Measurements from ENCODE around the gene UBA52.

UBA52 gene

GRCh38 chr19:18612772-18613588 is 41.3 kb downstream of the UBA52 start, which contains the start of gene TMEM59L:
TSS of gene TMEM59L (plus strand) at chr19:18612870. CDS start at chr19:18612959, 89 bp downstream.
- peaks cover 0 to 14% of the 10 kb centered on the region in 2 donors for H3K4me1 ChIP-seq (ENCODE audit: control insufficient read depth in 2 of 2, insufficient read depth in 2 of 2, low read length in 2 of 2)
- H3K9me3 ChIP-seq (ENCODE audit: control insufficient read depth in 2 of 2, low read length in 2 of 2), result no peaks in the 10 kb centered on the region
- H3K27ac ChIP-seq (ENCODE audit: low read depth in 2 of 2, low read length in 2 of 2), result no peak within 1 kb of the TSS
- H3K27me3 ChIP-seq (ENCODE audit: control insufficient read depth in 2 of 2, insufficient read depth in 2 of 2, low read length in 2 of 2), result peaks cover 61 to 68% of the 10 kb centered on the region in 2 donors
- H3K4me3 ChIP-seq (ENCODE audit: low read length in 2 of 2), result peak within 1 kb of the TSS; percentile 30 to 41
- H3K36me3 ChIP-seq (ENCODE audit: control insufficient read depth in 2 of 2, insufficient read depth in 2 of 2, low read length in 2 of 2), result no peaks in the 10 kb centered on the region
- H3K9ac ChIP-seq (ENCODE audit: low read depth in 1 of 2, low read length in 2 of 2), result peak within 1 kb of the TSS in 1 of 2 donors; percentile 2

GRCh38 chr19:18613589-18614234 is 42.1 kb downstream of the UBA52 start:
- Histone ChIP-seq H3K9me3 (ENCODE audit: control insufficient read depth in 2 of 2, low read length in 2 of 2) (no peaks in the 10 kb centered on the region), H3K9ac (ENCODE audit: low read depth in 1 of 2, low read length in 2 of 2) (no peak overlapping the region), H3K27ac (ENCODE audit: low read depth in 2 of 2, low read length in 2 of 2) (no peak overlapping the region), H3K36me3 (ENCODE audit: control insufficient read depth in 2 of 2, insufficient read depth in 2 of 2, low read length in 2 of 2) (no peaks in the 10 kb centered on the region), H3K4me3 (ENCODE audit: low read length in 2 of 2) (no peak overlapping the region), H3K27me3 (ENCODE audit: control insufficient read depth in 2 of 2, insufficient read depth in 2 of 2, low read length in 2 of 2) (peaks cover 54 to 61% of the 10 kb centered on the region in 2 donors), H3K4me1 (ENCODE audit: control insufficient read depth in 2 of 2, insufficient read depth in 2 of 2, low read length in 2 of 2) (peaks cover 0 to 14% of the 10 kb centered on the region in 2 donors)

GRCh38 chr19:18616023-18616422 is 44.4 kb downstream of the UBA52 start:
- Histone ChIP-seq H3K9me3 (ENCODE audit: control insufficient read depth in 2 of 2, low read length in 2 of 2) (no peaks in the 10 kb centered on the region), H3K9ac (ENCODE audit: low read depth in 1 of 2, low read length in 2 of 2) (no peak overlapping the region), H3K4me3 (ENCODE audit: low read length in 2 of 2) (no peak overlapping the region), H3K27ac (ENCODE audit: low read depth in 2 of 2, low read length in 2 of 2) (no peak overlapping the region), H3K36me3 (ENCODE audit: control insufficient read depth in 2 of 2, insufficient read depth in 2 of 2, low read length in 2 of 2) (no peaks in the 10 kb centered on the region), H3K27me3 (ENCODE audit: control insufficient read depth in 2 of 2, insufficient read depth in 2 of 2, low read length in 2 of 2) (peaks cover 35 to 40% of the 10 kb centered on the region in 2 donors), H3K4me1 (ENCODE audit: control insufficient read depth in 2 of 2, insufficient read depth in 2 of 2, low read length in 2 of 2) (peaks cover 0 to 13% of the 10 kb centered on the region in 2 donors)

- Histone ChIP-seq H3K27ac (ENCODE audit: low read depth in 2 of 2, low read length in 2 of 2) (no peak overlapping the region), H3K9ac (ENCODE audit: low read depth in 1 of 2, low read length in 2 of 2) (no peak overlapping the region), H3K4me3 (ENCODE audit: low read length in 2 of 2) (no peak overlapping the region), H3K4me1 (ENCODE audit: control insufficient read depth in 2 of 2, insufficient read depth in 2 of 2, low read length in 2 of 2) (peaks cover 0 to 3% of the 10 kb centered on the region in 2 donors), H3K9me3 (ENCODE audit: control insufficient read depth in 2 of 2, low read length in 2 of 2) (no peaks in the 10 kb centered on the region), H3K27me3 (ENCODE audit: control insufficient read depth in 2 of 2, insufficient read depth in 2 of 2, low read length in 2 of 2) (peaks cover 23 to 27% of the 10 kb centered on the region in 2 donors), H3K36me3 (ENCODE audit: control insufficient read depth in 2 of 2, insufficient read depth in 2 of 2, low read length in 2 of 2) (no peaks in the 10 kb centered on the region)
These were observed 45.9 kb downstream of the UBA52 start for GRCh38 chr19:18617562-18617961.

GRCh38 chr19:18618236-18618635 is 46.6 kb downstream of the UBA52 start:
- no peaks in the 10 kb centered on the region for H3K9me3 ChIP-seq (ENCODE audit: control insufficient read depth in 2 of 2, low read length in 2 of 2)
- H3K4me3 ChIP-seq (ENCODE audit: low read length in 2 of 2), result no peak overlapping the region
- H3K4me1 ChIP-seq (ENCODE audit: control insufficient read depth in 2 of 2, insufficient read depth in 2 of 2, low read length in 2 of 2), result no peaks in the 10 kb centered on the region
- H3K27me3 ChIP-seq (ENCODE audit: control insufficient read depth in 2 of 2, insufficient read depth in 2 of 2, low read length in 2 of 2), result peaks cover 22 to 23% of the 10 kb centered on the region in 2 donors
- H3K27ac ChIP-seq (ENCODE audit: low read depth in 2 of 2, low read length in 2 of 2), result no peak overlapping the region
- no peaks in the 10 kb centered on the region for H3K36me3 ChIP-seq (ENCODE audit: control insufficient read depth in 2 of 2, insufficient read depth in 2 of 2, low read length in 2 of 2)
- no peak overlapping the region for H3K9ac ChIP-seq (ENCODE audit: low read depth in 1 of 2, low read length in 2 of 2)

- no peaks in the 10 kb centered on the region for H3K4me1 ChIP-seq (ENCODE audit: control insufficient read depth in 2 of 2, insufficient read depth in 2 of 2, low read length in 2 of 2)
- H3K27ac ChIP-seq (ENCODE audit: low read depth in 2 of 2, low read length in 2 of 2), result no peak overlapping the region
- H3K9me3 ChIP-seq (ENCODE audit: control insufficient read depth in 2 of 2, low read length in 2 of 2), result no peaks in the 10 kb centered on the region
- H3K9ac ChIP-seq (ENCODE audit: low read depth in 1 of 2, low read length in 2 of 2), result no peak overlapping the region
- no peak overlapping the region for H3K4me3 ChIP-seq (ENCODE audit: low read length in 2 of 2)
- no peaks in the 10 kb centered on the region for H3K36me3 ChIP-seq (ENCODE audit: control insufficient read depth in 2 of 2, insufficient read depth in 2 of 2, low read length in 2 of 2)
- H3K27me3 ChIP-seq (ENCODE audit: control insufficient read depth in 2 of 2, insufficient read depth in 2 of 2, low read length in 2 of 2), result peaks cover 7 to 9% of the 10 kb centered on the region in 2 donors
These were observed 48.7 kb downstream of the UBA52 start for GRCh38 chr19:18620311-18620710.

GRCh38 chr19:18620902-18621301 is 49.2 kb downstream of the UBA52 start:
- Histone ChIP-seq H3K36me3 (ENCODE audit: control insufficient read depth in 2 of 2, insufficient read depth in 2 of 2, low read length in 2 of 2) (no peaks in the 10 kb centered on the region), H3K27me3 (ENCODE audit: control insufficient read depth in 2 of 2, insufficient read depth in 2 of 2, low read length in 2 of 2) (peaks cover 3 to 5% of the 10 kb centered on the region in 2 donors), H3K9me3 (ENCODE audit: control insufficient read depth in 2 of 2, low read length in 2 of 2) (no peaks in the 10 kb centered on the region), H3K4me1 (ENCODE audit: control insufficient read depth in 2 of 2, insufficient read depth in 2 of 2, low read length in 2 of 2) (no peaks in the 10 kb centered on the region), H3K27ac (ENCODE audit: low read depth in 2 of 2, low read length in 2 of 2) (no peak overlapping the region), H3K9ac (ENCODE audit: low read depth in 1 of 2, low read length in 2 of 2) (no peak overlapping the region), H3K4me3 (ENCODE audit: low read length in 2 of 2) (no peak overlapping the region)

GRCh38 chr19:18626906-18627305 is 55.2 kb downstream of the UBA52 start:
- Histone ChIP-seq H3K9me3 (ENCODE audit: control insufficient read depth in 2 of 2, low read length in 2 of 2) (no peaks in the 10 kb centered on the region), H3K9ac (ENCODE audit: low read depth in 1 of 2, low read length in 2 of 2) (no peak overlapping the region), H3K4me1 (ENCODE audit: control insufficient read depth in 2 of 2, insufficient read depth in 2 of 2, low read length in 2 of 2) (no peaks in the 10 kb centered on the region), H3K4me3 (ENCODE audit: low read length in 2 of 2) (no peak overlapping the region), H3K27ac (ENCODE audit: low read depth in 2 of 2, low read length in 2 of 2) (no peak overlapping the region), H3K36me3 (ENCODE audit: control insufficient read depth in 2 of 2, insufficient read depth in 2 of 2, low read length in 2 of 2) (no peaks in the 10 kb centered on the region), H3K27me3 (ENCODE audit: control insufficient read depth in 2 of 2, insufficient read depth in 2 of 2, low read length in 2 of 2) (no peaks in the 10 kb centered on the region)

Data from mucosa of rectum (tissue), 2 donors.